NCI-H128 (cell line): ENCODE results near the gene KDM7A.
"Not testable (repeated sequence)": the region's sequence is repeated elsewhere in the genome, so short reads cannot be mapped to it uniquely, and the experiment has no call there.

ENCODE experiments used
- DNase-seq: peaks from one replicate; lab custom pipeline; 2025; ENCODE audit not compliant: unreplicated experiment; lab: John Stamatoyannopoulos, UW

Gene KDM7A

GRCh38 chr7:140201393-140201792, 24.6 kb upstream of the KDM7A start:
- no peak for DNase-seq

- DNase-seq, result no peak
Observed at GRCh38 chr7:140200061-140200989, 23.5 kb upstream of the KDM7A start.

- DNase-seq, result no peak
Observed at GRCh38 chr7:140197938-140198337, 21.2 kb upstream of the KDM7A start.

DNA sequence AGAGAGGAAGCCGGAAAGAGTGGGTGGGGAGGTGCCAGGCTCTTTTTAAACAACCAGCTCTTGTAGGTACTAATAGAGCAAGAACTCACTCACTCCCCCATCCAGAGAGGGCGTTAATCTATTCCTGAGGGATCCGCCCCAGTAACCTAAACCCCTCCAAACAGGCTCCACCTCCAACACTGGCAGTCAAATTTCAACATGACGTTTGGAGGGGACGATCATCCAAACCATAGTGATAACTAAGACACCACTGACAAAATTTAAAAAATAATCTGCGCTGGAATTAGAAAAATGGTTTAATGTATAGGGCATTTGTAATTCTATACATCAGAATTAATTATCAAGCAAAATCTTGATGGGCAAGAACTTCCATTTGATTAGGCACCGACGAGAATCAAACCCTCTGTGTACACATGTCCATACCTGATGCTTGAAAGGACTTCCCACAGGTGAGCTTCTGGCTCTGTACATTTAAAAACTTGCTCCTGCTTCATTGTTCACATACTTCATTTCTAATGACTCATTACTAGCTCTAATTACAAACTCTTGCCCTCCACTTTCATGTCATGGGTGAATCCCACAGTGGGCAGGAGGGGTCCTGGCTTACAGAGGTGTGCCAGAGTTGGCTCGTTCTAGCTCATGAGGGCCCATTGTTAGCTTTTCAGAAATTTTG, 20.6 kb upstream of the KDM7A start:
- no peak for DNase-seq

- no peak for DNase-seq
Observed at GRCh38 chr7:140196361-140197217, 19.8 kb upstream of the KDM7A start.

GRCh38 chr7:140195859-140196258, 19.1 kb upstream of the KDM7A start:
- no peak for DNase-seq

DNA sequence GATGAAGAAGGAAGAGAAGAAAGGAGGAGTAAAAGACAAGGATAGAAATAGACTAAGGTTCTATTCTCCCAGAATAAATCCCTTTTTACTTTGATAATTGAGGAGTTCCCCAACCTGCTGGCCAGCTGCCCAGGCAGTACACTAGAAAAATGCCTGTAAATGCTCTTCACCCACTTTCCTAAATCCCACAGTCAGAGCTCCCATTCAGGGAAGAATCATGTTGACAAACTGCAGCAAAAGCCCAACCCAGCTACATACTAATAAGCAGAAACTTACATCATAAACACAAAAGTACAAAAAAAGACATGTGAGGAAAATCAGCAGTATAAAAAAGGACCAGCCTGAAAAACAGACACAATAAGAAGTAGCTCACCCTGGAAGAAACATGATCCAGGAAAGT, 15.8 kb upstream of the KDM7A start:
- DNase-seq, result no peak

GRCh38 chr7:140192176-140192575, 15.4 kb upstream of the KDM7A start:
- no peak for DNase-seq

DNA sequence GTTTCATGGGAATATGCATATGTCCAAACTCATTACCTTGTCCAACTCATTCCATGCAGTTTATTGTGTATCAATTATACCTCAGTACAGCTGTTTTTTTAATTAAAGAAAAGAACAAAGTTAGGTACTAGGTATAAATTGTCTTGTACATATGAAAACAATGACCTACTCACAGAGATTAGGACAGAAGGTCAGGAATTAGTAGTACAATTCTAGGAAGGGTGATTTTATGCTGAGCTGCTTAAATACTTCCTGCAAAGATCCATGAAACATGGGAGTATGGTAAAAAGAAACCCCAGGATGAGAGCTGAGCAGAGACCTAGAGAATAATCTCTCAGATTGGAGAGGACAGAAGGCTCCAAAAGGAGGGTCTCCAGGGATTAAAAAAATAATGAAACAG, 13.8 kb upstream of the KDM7A start:
- DNase-seq, result no peak

GRCh38 chr7:140189917-140190316, 13.1 kb upstream of the KDM7A start:
- no peak for DNase-seq

DNA sequence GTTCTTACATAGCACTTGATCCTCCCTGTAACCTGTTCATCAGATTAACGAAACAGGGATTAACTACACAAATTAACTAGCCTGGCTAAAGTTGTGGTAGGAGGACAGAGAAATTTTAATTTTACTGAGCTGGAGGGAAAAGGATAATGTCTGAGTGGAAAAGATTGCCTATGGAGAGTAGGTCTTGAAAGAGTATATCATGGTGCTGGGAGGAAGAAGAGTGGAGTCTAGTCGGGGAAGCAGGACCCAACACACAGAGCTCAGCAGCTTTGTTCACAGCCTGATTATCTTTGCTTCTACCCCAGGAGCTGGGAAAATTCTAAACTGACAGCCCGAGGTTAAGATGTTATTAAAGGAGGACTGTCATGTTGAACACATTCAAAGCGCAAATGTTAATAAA, 6.1 kb upstream of the KDM7A start:
- no peak for DNase-seq

- no peak for DNase-seq
Observed at GRCh38 chr7:140179339-140179738, 2.6 kb upstream of the KDM7A start.

GRCh38 chr7:140176122-140176701, 571 bp downstream of the KDM7A start:
- no peak for DNase-seq

- DNase-seq, result peak; percentile 75
Observed at GRCh38 chr7:140175221-140176121, 1.3 kb downstream of the KDM7A start.

- DNase-seq, result no peak
Observed at GRCh38 chr7:140174217-140174616, 2.6 kb downstream of the KDM7A start.

DNA sequence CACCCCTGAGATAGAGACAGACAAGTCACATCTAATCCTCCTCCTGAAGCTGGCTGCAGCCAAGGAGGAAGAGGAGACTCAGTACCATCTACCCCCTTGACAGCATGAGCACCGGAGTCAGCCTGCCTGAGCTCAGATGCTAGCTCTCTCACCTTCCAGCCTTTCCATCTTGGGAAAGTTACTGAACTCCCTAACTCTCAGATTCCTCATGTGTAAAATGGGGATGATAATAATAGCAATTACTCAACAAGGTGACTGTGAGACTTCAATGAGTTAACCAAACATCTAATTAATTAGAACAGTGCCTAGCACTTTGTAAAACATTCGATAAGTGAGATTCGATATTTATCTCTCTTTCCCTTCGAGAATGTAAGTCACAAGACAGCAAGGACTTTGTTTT, 6.4 kb downstream of the KDM7A start:
- no peak for DNase-seq

DNA sequence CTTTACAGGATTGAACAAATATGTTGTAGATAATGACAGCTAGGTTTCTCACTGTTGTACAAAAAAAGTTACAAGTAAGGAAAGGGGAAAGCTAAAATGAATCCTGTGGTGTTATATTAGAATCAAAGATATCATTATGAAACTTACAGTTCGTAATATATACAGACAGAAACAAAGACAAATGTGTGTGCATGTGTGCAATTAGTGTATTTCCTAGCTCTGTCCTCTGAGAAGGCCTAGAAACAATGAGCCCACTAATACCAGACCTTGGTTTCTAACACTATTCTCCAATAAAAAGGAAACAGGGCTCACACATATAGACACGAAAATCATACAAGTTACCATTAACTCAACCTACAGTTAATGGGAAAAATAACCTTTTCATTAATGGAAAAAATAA, 8.0 kb downstream of the KDM7A start:
- DNase-seq, result no peak

GRCh38 chr7:140165422-140165821, 11.4 kb downstream of the KDM7A start:
- no peak for DNase-seq

DNA sequence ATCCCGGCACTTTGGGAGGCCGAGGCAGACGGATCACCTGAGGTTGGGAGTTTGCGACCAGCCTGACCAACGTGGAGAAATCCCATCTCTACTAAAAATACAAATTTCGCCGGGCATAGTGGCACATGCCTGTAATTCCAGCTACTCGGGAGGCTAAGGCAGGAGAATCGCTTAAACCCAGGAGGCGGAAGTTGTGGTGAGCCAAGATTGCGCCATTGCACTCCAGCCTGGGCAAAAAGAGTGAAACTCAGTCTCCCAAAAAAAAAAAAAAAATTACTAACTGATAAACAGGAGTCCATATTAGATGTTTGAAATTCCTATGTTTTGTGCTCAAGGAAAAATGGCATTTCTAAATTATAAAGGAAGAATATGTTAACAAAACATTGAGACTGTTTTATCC, 14.7 kb downstream of the KDM7A start:
- DNase-seq, result not testable (repeated sequence)

GRCh38 chr7:140161047-140161446, 15.7 kb downstream of the KDM7A start:
- no peak for DNase-seq
